Measurements from ENCODE around the gene IQGAP3.
A peak's percentile ranks its signal among the peaks of the same experiment; 100 is the strongest.

Gene IQGAP3

GRCh38 chr1:156539818-156540355, 32.5 kb downstream of the IQGAP3 start:
- DNase-seq = no peak

GRCh38 chr1:156538711-156539440, 33.5 kb downstream of the IQGAP3 start:
- DNase-seq = no peak

GRCh38 chr1:156537027-156537426, 35.3 kb downstream of the IQGAP3 start:
- no peak for DNase-seq

- DNase-seq = no peak
Observed at GRCh38 chr1:156534424-156535060, 37.8 kb downstream of the IQGAP3 start.

GRCh38 chr1:156533568-156534220, 38.7 kb downstream of the IQGAP3 start:
- no peak for DNase-seq

- DNase-seq = no peak
Observed at GRCh38 chr1:156532374-156532773, 40.0 kb downstream of the IQGAP3 start.

GRCh38 chr1:156530006-156530405, 42.4 kb downstream of the IQGAP3 start:
- DNase-seq = no peak

GRCh38 chr1:156528875-156529425, 43.4 kb downstream of the IQGAP3 start:
- no peak for DNase-seq

- no peak for DNase-seq
Observed at GRCh38 chr1:156528231-156528630, 44.1 kb downstream of the IQGAP3 start.

GRCh38 chr1:156527584-156527983, 44.8 kb downstream of the IQGAP3 start:
- DNase-seq = no peak

- no peak for DNase-seq
Observed at GRCh38 chr1:156525856-156526489, 46.4 kb downstream of the IQGAP3 start.

GRCh38 chr1:156525071-156525501, 47.3 kb downstream of the IQGAP3 start:
- DNase-seq = no peak

- no peak for DNase-seq
Observed at GRCh38 chr1:156524481-156524869, 47.9 kb downstream of the IQGAP3 start.

- no peak for DNase-seq
Observed at GRCh38 chr1:156523801-156524480, 48.4 kb downstream of the IQGAP3 start.

GRCh38 chr1:156522443-156522970, 49.9 kb downstream of the IQGAP3 start:
- DNase-seq = no peak

GRCh38 chr1:156517748-156518147, 54.6 kb downstream of the IQGAP3 start:
- DNase-seq = no peak

- DNase-seq = no peak
Observed at GRCh38 chr1:156516821-156517220, 55.5 kb downstream of the IQGAP3 start.

GRCh38 chr1:156515956-156516355, 56.4 kb downstream of the IQGAP3 start:
- DNase-seq = no peak

GRCh38 chr1:156513185-156513584, 59.2 kb downstream of the IQGAP3 start:
- no peak for DNase-seq

GRCh38 chr1:156511644-156512043, 60.7 kb downstream of the IQGAP3 start:
- DNase-seq = peak; percentile 37

GRCh38 chr1:156510709-156511108, 61.7 kb downstream of the IQGAP3 start:
- DNase-seq = no peak

GRCh38 chr1:156509424-156510034, 62.8 kb downstream of the IQGAP3 start:
- DNase-seq = no peak
